HG02610 (cell line): ENCODE data around the gene MOK.
A peak's percentile ranks its signal among the peaks of the same experiment; 100 is the strongest.
"Not testable (repeated sequence)": the region's sequence is repeated elsewhere in the genome, so short reads cannot be mapped to it uniquely, and the experiment has no call there.

Experiments
- ATAC-seq: cut with Tn5 transposase; IDR thresholded peaks from one replicate; pipeline ENCODE4 v1.9.1; 2021; ENCODE audit warnings: mild to moderate bottlenecking, moderate library complexity; ENCODE audit not compliant: unreplicated experiment

Gene MOK

DNA sequence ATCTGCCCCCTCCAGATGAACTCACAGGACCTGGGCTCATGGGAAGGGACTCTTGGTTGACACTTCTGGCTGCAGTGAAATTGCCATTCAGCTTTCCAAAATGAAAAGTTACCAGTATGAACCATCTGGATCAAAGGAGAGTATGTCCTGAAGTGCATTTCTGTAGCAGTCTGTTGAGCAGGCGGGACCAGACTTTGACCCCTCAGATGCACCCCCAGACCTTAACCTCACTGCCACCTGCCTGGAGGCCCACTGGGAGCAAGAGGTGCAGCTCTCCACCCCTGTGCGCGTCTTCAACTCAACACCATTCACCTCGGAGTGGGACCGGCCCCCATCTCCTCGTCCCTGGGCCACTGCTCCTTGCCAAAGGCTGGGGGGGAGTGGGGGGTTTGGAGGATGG is 55.0 kb downstream of the MOK start:
- no peak for ATAC-seq

DNA sequence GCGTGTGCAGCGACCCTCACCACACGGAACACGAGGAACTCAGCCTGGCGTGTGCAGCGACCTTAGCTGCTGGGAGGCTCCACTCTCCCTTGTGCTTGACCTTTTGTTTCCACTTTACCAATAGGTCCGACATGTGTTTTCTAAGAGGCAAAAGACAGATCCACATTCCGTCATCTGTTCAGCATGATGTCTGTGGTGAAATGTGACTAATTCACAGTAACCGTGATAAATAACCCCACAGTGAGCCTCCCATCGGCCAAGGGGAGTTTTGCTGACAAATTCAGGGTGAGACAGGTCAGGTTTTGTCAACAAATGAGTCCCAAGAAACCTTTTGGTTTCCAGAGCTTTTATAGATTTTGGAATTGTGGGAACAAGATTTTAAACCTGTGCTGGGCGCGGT is 55.9 kb downstream of the MOK start:
- no peak for ATAC-seq

DNA sequence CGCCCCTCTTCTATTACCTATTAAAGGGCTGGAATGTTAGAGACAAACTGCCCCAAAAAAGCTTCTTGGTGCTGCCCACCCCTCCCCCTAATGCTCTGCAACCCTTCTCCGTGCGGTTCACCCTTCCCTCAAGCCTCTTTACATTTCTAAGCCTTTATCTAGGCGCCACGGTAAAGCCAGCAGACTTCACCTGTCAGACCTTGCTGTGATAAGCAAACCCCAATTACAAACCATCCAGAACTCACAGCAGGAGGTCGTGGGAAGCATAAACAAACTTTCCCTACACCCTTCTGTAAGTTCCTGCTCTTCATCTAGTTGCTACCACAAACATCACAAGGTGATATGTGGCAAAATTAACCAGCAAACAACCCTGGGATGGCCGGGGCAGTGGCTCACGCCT is 56.8 kb downstream of the MOK start:
- no peak for ATAC-seq

DNA sequence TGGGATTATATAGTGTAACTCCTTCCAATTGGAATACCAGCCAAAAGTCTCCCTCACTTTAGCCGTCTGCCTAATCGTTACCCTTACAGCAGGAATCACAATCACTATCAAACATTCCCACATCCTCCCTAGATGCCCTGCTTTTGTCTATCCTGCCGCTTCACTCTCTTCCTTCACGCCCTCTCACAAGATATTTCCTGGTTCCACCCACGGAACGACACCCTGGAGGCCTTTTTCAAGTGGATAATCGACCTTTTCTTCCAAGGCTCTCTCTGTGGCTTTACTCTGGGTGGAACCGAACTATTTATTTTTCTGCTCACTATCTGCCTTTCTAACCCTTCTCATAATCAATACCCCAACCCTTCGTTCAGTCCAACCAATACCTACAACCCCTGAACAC is 58.9 kb downstream of the MOK start:
- ATAC-seq, result no peak

DNA sequence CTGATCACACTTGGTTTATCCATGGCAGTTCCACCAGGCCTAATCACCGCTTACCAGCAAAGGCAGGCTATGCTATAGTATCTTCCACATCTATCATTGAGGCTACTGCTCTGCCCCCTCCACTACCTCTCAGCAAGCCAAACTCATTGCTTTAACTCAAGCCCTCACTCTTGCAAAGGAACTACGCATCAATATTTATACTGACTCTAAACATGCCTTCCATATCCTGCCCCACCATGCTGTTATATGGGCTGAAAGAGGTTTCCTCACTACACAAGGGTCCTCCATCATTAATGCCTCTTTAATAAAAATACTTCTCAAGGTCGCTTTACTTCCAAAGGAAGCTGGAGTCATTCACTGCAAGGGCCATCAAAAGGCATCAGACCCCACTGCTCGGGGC is 61.2 kb downstream of the MOK start:
- not testable (repeated sequence) for ATAC-seq

DNA sequence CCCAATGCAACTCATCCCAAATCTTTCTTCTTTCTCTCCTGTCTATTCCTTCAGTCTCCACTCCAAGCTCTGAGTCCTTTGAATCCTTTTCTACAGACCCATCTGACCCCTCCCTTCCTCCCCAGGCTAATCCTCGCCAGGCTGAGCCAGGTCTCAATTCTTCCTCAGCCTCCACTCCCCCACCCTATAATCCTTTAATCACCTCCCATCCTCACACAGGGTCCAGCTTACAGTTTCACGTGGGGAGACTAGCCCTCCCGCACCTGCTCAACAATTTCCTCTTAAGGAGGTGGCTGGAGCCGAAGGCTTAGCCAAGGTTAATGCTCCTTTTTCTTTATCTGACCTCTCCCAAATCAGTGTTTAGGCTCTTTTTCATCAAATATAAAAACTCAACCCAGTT is 63.8 kb downstream of the MOK start:
- ATAC-seq, result no peak

DNA sequence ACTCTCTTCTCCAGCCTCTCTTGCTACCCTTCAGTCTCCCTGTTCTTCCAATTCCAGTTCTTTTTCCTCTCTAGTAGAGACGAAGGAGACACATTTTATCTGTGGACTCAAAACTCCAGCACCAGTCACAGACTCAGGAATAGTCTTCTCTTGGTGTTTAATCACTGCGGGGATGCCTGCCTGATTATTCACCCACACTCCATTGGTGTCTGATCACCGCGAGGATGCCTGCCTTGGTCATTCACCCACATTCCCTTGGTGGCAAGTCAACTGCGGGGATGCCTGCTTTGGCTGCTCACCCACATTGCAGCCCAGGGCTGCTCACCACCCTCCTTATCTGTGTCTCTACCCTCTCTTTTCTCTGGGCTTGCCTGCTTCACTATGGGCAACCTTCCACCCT is 64.5 kb downstream of the MOK start:
- not testable (repeated sequence) for ATAC-seq

DNA sequence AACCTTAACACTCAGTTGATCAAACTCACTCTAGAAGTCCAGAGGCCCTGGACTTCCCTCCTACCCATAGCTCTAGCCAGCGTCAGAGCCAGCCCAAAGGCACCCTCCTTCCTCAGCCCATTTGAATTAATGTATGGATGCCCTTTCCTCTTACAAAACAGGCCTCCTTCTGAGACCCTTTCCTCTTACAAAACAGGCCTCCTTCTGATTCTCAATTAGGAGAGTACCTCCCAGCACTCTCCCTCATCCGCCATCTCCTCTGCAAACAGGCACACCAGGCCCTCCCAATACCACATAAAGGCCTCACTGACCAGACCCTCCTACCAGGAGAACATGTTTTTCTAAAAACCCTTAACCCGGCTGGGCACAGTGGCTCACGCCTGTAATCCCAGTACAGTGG is 65.7 kb downstream of the MOK start:
- ATAC-seq, result no peak

DNA sequence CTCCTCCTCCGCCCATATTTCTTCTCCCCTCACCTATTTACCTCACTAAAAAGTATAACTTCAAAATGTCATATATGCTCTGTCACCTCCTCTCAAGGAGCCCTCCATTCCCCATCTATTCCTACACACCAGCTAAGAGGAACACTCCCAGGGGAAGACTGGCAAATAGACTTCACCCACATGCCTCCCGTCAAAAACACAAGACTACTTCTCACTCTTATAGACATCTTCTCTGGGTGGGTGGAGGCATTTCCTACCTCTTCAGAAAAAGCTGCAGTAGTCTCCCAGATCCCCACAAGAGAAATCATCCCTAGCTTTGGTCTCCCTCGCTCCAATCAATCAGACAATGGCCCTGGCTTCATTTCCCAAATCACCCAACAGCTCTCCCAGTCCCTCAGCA is 66.2 kb downstream of the MOK start:
- no peak for ATAC-seq

DNA sequence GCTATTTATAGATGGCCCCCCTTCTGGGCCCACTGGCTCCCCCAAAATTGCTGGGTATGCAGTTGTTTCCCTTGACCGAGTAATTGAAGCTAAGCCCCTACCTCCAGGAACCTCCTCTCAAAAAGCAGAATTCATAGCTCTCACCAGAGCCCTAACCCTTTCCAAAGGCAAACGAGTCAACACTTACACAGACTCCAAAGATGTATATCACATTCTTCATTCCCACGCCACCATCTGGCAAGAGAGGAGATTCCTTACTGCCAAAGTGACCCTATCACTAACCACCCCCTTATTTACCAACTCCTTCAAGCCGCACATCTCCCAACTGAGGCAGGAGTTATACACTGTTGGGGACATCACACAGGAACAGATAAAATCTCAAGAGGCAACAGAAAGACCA is 66.8 kb downstream of the MOK start:
- no peak for ATAC-seq

DNA sequence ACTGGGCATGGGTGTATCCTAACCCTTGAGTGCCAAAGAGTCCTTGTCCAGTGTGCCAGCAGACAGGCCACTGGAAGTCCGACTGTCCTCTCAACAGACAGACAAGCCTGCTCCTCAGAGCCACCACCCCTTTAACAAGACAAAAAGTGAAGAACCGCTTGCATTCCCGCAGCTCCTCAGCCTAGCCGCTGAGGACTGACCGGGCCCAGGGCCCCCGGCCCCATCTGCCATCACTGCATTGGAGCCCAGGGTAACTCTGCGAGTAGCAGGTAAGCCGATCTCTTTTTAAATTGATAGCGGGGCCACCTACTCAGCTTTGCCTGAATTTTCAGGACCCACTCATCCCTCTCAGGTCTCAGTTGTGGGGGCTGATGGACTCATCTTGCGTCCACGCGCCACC is 68.9 kb downstream of the MOK start:
- no peak for ATAC-seq

DNA sequence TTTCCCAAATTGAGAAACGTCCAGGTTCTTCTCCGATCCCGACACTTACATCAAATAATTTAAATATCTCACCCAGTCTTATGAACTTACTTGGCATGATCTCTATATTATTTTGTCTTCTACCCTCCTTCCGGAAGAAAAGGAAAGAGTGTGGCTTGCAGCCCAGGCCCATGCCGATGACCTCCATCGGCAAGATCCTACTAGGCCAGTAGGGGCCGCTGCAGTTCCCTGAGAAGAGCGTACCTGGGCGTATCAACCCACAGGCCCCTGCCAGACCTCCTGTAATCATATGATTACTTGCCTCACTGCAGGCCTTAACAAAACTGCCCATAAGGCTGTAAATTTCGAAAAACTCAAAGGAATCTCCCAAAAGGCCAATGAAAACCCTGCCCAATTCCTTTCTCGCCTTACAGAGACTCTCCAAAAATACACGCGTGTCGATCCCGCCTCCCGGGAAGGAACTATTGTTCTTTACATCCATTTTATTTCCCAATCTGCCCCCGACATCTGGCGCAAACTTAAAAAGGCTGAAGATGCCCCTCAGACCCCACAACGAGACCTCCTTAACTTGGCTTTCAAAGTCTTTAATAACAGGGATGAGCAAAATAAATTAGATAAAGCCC is 69.6 kb downstream of the MOK start:
- peak; percentile 58 for ATAC-seq

DNA sequence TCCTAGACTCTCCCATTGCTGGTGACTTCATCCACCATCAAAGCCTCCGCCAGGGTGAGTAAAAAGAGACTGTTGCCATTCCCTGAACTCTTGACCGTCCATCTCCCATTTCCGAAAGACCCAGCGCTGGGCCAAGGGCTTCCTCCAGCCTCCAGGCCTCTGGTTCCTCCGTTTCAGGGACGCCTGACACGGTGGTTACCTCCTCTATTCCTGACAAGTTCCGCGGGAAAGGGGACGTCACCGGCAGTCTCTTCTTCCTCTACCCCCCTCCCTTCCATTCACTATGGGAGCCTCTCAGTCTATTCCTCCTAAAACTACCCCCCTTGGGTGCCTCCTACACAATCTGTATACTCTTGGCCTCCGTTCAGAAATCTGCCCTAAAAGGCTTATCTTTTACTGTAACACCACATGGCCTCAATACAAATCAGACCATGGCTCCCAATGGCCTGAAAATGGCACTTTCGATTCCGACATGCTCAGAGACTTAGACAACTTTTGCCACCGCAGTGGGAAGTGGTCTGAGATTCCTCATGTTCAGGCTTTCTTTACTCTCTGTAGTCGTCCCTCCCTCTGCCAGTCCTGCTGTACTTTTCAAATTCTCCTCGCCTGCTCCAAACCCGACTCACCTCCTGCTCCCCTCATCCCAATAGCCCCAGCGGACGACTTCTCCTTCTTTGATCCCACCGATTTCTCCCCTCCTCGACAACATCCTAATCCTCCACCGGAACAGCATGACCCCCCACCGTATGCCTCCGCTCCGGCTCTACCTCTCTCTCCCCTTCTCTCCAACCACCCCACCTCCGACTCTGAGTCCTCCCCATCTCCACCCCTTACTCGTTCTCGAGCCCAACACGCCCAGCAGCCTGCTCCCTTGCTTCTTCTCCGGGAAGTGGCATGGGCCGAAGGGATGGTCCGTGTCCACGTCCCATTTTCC is 70.4 kb downstream of the MOK start:
- no peak for ATAC-seq

DNA sequence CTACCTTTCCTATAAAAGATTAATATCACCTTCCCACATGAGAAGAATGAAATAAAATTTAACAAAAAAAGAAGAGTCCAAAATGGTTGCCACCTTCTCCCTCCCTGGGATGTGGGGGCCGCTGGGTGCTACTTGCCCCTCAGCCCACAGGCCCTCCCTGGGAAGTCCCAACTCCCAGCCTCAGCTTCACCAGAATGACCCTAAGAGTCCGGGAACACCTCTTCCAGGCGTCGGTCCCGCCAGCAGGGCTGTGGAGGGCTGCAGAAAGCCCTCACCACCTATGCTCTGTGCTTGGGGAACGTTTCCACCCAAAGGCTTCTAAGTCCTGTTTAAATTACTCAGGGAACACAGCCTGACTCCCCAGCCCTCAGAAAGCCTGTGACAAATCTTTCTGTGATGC is 71.9 kb downstream of the MOK start:
- ATAC-seq, result no peak

DNA sequence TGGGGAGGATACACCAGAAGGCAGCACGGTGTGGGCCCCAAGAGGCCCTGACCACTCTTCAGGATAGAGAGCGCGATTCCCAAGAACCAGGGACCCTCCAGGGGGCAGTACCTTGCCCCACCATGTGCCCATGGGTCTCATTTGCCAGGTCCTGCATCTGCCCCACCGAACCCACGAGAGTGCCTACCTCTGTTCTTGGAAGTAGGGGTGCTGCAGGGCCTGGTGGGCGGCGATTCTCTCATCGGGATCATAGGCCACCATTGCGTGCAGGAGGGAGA is 72.7 kb downstream of the MOK start:
- ATAC-seq, result no peak

DNA sequence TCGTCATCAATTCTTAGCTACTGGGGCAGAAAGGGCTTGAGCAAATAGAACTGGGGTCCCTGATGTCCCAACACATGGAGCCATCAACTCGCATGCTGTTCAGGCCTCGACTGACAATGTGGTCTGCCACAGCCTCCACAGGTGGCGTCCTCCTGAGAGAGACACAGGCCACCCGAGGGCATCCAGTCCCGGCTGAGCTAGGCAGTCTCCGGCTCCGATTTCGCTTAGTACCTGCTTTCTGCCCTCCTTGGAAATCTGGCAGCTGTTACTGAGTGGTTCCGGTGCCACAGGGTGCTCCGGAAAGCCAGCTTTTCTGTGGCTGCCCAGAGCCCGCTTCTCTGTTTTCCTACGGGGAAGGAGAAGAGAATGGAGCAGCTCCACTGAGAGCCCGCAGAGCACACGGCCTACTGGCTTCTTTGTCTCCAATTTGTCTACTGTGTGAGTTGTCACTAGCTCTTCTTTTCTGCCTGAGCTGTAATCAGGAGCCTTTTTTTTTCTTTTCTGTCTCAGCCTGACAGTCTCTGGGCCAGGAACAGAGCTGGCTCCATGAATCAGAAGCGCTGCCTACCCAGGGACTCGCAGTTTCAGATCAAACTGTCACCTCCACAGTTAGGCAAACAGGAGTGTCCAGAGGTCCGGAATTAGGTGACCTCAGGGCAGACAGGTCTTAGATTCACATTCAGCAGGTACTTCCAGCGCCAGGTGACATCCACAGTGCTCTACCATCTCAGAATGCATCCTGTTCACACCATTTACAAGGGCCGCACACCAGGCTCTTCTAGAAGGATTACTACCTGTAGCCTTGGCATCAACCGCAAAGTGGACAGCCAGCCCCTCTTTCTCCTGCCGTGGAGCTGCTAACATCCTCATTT is 73.3 kb downstream of the MOK start:
- ATAC-seq, result no peak

DNA sequence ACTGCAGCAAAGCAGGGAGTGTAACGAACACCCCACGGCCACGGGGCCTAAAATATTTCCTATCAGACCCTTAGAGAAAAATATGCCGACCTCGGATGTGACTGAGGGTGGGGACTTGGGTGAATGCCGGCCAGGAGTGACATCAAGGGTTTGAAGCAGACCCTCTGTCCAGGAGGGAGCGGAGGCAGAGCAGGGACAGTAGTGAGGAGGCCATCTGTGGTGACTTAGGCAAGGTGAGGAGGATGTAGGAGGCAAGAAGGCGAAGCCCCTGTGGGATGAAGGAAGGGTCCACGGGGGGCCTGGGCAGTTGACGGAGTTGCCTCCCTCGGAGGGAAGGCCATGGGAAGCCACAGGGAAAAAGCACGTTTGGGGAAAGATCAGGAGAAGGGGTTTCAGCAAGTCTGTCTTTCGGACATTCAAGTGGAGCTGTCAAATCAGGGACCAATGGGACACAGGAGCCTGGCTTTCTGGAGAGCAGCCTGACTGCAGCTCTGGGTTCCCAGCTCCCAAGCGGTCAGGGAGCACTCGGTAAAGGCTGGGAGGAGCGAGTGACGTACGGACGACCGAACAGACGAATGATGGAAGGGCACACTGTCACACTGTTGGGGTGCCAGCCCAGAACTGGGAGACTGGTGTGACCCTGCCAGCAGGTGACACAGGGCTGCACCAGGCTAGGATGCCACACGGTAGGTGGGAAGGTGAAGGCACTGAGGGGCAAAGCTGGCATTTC is 74.3 kb downstream of the MOK start:
- ATAC-seq, result no peak

DNA sequence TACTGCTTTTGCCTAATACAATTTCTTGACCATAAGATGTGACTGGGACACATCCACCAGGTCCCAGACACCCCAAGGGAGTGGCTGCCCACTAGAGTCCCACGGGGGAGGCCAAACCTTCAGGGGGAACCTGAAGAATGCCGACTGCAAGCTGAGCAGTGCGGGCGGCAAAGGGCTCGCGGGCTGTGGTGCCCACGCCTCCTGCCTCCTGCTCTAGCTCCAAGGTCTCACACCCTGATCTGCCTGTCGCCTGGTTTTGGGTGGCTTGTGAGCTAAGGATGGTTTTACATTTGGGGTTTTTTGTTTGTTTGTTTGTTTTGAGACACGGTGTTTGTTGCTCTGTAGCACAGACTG is 75.2 kb downstream of the MOK start:
- ATAC-seq, result no peak

DNA sequence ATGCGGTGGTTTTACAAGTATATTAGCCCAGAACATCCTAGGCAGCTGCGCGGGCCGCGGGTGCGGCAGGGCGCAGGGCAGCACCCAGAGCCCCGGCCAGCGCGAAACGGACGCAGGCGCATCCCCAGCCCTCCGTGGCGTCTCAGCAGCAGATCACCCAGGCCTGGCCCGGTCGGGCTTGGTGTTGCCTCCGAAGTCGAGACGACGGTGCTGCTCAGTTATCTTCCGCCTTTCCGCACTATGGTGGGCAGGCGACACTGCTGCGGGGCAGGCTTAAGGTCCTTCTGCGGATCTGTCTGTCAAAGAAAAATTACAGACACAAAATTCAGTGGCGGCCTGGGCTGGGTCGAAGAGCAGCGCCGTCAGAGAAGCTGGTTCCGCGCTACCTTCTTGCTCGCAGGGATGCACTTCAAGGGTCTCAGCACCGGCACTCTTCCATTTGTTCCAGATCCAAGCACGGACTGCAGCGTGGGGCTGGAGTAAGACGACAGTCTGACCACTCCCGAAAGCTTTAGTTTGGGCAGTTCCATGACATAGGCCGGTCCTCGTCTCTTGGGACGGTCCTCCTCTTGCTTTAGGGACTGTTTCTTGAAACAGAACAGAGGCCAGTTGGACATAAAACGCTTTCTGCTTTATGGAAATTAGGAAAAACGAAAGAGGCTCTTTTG is 75.8 kb downstream of the MOK start:
- no peak for ATAC-seq

DNA sequence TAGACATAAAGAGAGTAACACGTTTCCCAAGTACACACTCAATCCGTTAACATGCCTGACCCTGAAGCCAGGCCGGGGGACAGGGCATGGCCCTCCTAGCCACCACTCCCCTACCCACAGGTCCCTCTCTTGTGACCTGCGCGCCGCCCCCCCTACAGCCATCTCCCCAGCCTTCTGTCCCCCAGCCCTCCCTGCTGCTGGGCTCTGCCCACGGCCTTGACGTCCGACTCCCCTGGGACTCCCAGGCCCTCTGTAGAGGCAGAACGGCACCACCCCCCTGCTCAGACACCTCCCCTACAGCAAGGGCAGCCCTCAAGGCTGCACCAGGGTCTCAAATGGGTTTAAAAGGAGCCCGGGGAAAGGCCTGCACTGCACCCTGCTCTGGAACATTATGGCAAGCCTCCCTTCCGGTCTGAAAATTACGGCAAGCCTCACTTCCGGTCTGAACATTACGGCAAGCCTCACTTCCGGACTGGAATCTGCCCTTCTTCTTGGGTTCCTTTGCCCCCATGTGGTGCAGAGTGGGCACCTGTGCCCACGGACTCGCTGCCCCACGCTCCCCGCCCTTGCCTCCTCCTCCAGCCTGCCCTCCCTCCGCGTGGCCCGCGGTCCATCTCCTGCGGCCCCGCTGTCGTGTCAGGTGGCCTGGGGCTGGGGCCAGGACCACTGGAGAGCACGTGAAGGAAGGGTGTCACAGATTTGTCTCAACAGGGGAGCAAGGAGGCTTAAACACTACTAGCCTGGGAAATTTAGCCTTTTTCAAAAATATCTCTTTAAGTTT is 77.6 kb downstream of the MOK start:
- ATAC-seq, result no peak
